GM18517 (cell line): ENCODE data around the gene TSPAN9.

ENCODE experiments used
- ATAC-seq: cut with Tn5 transposase; IDR thresholded peaks from one replicate; pipeline ENCODE4 v1.9.1; 2021; ENCODE audit warnings: mild to moderate bottlenecking, moderate library complexity; ENCODE audit not compliant: unreplicated experiment

The TSPAN9 gene

GRCh38 chr12:3097836-3098235 lies 20.7 kb downstream of the TSPAN9 start:
- ATAC-seq = no peak

GRCh38 chr12:3098436-3098835 lies 21.3 kb downstream of the TSPAN9 start:
- ATAC-seq = no peak

GRCh38 chr12:3099146-3099545 lies 22.0 kb downstream of the TSPAN9 start:
- ATAC-seq = no peak

GRCh38 chr12:3101309-3102024 lies 24.3 kb downstream of the TSPAN9 start:
- no peak for ATAC-seq

GRCh38 chr12:3102771-3103410 lies 25.7 kb downstream of the TSPAN9 start:
- ATAC-seq = no peak

- ATAC-seq = no peak
These were observed 26.6 kb downstream of the TSPAN9 start for GRCh38 chr12:3103806-3104205.

- ATAC-seq = no peak
These were observed 28.7 kb downstream of the TSPAN9 start for GRCh38 chr12:3105690-3106479.

GRCh38 chr12:3106579-3106978 lies 29.4 kb downstream of the TSPAN9 start:
- no peak for ATAC-seq

- ATAC-seq = no peak
These were observed 29.9 kb downstream of the TSPAN9 start for GRCh38 chr12:3107071-3107583.

- no peak for ATAC-seq
These were observed 30.8 kb downstream of the TSPAN9 start for GRCh38 chr12:3107954-3108353.

GRCh38 chr12:3110578-3110977 lies 33.4 kb downstream of the TSPAN9 start:
- no peak for ATAC-seq

GRCh38 chr12:3113671-3114325 lies 36.6 kb downstream of the TSPAN9 start:
- no peak for ATAC-seq

- no peak for ATAC-seq
These were observed 37.5 kb downstream of the TSPAN9 start for GRCh38 chr12:3114671-3115070.

GRCh38 chr12:3115078-3115477 lies 37.9 kb downstream of the TSPAN9 start:
- no peak for ATAC-seq

- no peak for ATAC-seq
These were observed 39.1 kb downstream of the TSPAN9 start for GRCh38 chr12:3116106-3116844.

GRCh38 chr12:3117144-3117581 lies 40.0 kb downstream of the TSPAN9 start:
- no peak for ATAC-seq

- ATAC-seq = no peak
These were observed 40.4 kb downstream of the TSPAN9 start for GRCh38 chr12:3117591-3118015.

GRCh38 chr12:3119192-3119755 lies 42.1 kb downstream of the TSPAN9 start:
- no peak for ATAC-seq

- no peak for ATAC-seq
These were observed 42.8 kb downstream of the TSPAN9 start for GRCh38 chr12:3119756-3120601.
